CD8-positive, alpha-beta memory T cell (primary cell): ENCODE measurements around the gene MC2R. TPM values are rescaled to one million over a fixed set of nuclear protein-coding genes. Genes with fewer than 3 reads are reported as not detected.

ENCODE experiments used
- CTCF ChIA-PET: fragments of 350-600 bp; sonication (Branson Sonifier 250); formaldehyde crosslinking; loops from one replicate; lab custom pipeline; 2021; ENCODE audit warnings: antibody characterized with exemption; lab: Charles Lee
- POLR2A ChIA-PET: fragments of 350-600 bp; sonication (Branson Sonifier 250); formaldehyde crosslinking; loops from one replicate; lab custom pipeline; 2021; ENCODE audit warnings: antibody characterized with exemption; lab: Charles Lee
- DNase-seq, 5 donors: peaks; one replicate each; pipeline versions ENCODE4 v3.0.0 to v3.0.0-alpha.2; 2020 to 2022; ENCODE audit warnings: mixed read lengths in 1 of 5
- H3K27ac ChIP-seq: one replicate; pipeline ENCODE4 v1.7.0; 2013; ENCODE audit warnings: low read depth, mild to moderate bottlenecking, low read length, moderate library complexity
- H3K27me3 ChIP-seq: 2 replicates; pipeline ENCODE4 v1.7.0; 2013; ENCODE audit warnings: low read length, mild to moderate bottlenecking; ENCODE audit not compliant: insufficient read depth, poor library complexity, severe bottlenecking
- H3K36me3 ChIP-seq: 2 replicates; pipeline ENCODE4 v1.7.0; 2013; ENCODE audit warnings: mild to moderate bottlenecking, low read length, moderate library complexity; ENCODE audit not compliant: insufficient read depth
- H3K4me1 ChIP-seq: 2 replicates; pipeline ENCODE4 v1.7.0; 2013; ENCODE audit warnings: mild to moderate bottlenecking, low read length, moderate library complexity; ENCODE audit not compliant: insufficient read depth
- H3K4me3 ChIP-seq: 2 replicates; pipeline ENCODE4 v1.7.0; 2013; ENCODE audit warnings: mild to moderate bottlenecking, low read length
- H3K9me3 ChIP-seq: 2 replicates; pipeline ENCODE4 v1.7.0; 2013; ENCODE audit warnings: mild to moderate bottlenecking, low read length
- H3K27ac Mint-ChIP-seq, 8 donors: one replicate each; pipeline ENCODE4 v1.8.0; 2020 to 2021; ENCODE audit warnings: mixed read lengths in 8 of 8, mild to moderate bottlenecking in 6 of 8, inconsistent platforms in 3 of 8, moderate library complexity in 3 of 8
- H3K27me3 Mint-ChIP-seq, 2 donors: one replicate each; pipeline ENCODE4 v1.8.0; 2020 to 2021; ENCODE audit warnings: mixed read lengths in 2 of 2, mild to moderate bottlenecking in 1 of 2, moderate library complexity in 1 of 2
- H3K36me3 Mint-ChIP-seq, 3 donors: one replicate each; pipeline ENCODE4 v1.8.0; 2020 to 2021; ENCODE audit warnings: mixed read lengths in 3 of 3, inconsistent platforms in 1 of 3, mild to moderate bottlenecking in 1 of 3
- H3K4me1 Mint-ChIP-seq, 3 donors: one replicate each; pipeline ENCODE4 v1.8.0; 2020 to 2021; ENCODE audit warnings: mixed read lengths in 3 of 3, inconsistent platforms in 1 of 3, mild to moderate bottlenecking in 1 of 3
- H3K4me3 Mint-ChIP-seq, 7 donors: one replicate each; pipeline ENCODE4 v1.8.0; 2020 to 2021; ENCODE audit warnings: mixed read lengths in 7 of 7, mild to moderate bottlenecking in 6 of 7, moderate library complexity in 4 of 7, inconsistent platforms in 2 of 7
- H3K9me3 Mint-ChIP-seq, 5 donors: one replicate each; pipeline ENCODE4 v1.8.0; 2020 to 2022; ENCODE audit warnings: mixed read lengths in 5 of 5, mild to moderate bottlenecking in 3 of 5, moderate library complexity in 2 of 5, inconsistent platforms in 1 of 5
- polyA plus RNA-seq: library from polyadenylated mRNA; unstranded; fragments of 300-500 nt; fragmentation: Illumina TruSeq; gene quantifications from one replicate; pipeline ENCODE4 v1.2.3, GENCODE V29; 2021
- total RNA-seq, 2 experiments: library from RNA; stranded (reverse); gene quantifications; one replicate each; pipeline ENCODE4 v1.2.3, GENCODE V29; 2021

Gene MC2R
- total and polyA plus RNA-seq, 3 experiments from 2014 or later: not detected

DNA sequence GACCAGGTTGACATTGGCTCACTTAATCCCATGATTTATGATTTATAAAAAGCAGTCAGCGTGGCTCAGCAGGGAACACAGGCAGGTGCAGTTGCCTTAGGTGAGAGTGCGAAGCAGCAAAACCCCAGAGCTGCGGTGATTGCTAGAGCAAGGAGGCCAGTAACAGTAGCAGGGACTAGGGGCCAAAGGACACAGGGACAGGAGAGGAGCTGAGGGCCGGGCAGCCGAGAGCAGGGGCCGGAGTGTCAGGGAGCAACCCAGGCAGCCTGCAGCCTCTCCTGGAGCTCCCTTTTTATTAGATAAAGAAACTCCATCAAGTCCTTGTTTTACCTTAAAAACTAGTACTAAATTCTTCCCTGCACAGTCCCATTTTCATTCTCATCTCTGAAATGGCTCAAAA is 4.3 kb downstream of the MC2R start:
- Mint-ChIP-seq H3K4me1 (no peaks in the 10 kb centered on the region), H3K27ac (no peak overlapping the region), H3K9me3 (peaks cover 0 to 4% (median 0%) of the 10 kb centered on the region in 5 donors), H3K27me3 (no peaks in the 10 kb centered on the region), H3K36me3 (no peaks in the 10 kb centered on the region), H3K4me3 (no peak overlapping the region)
- no peaks in the 10 kb centered on the region for H3K27me3 ChIP-seq
- no peaks in the 10 kb centered on the region for H3K36me3 ChIP-seq
- H3K4me1 ChIP-seq: no peaks in the 10 kb centered on the region
- ChIA-PET POLR2A (no interaction called here), CTCF (no interaction called here)
- H3K4me3 ChIP-seq: no peak overlapping the region
- no peak for DNase-seq
- H3K9me3 ChIP-seq: no peaks in the 10 kb centered on the region
- no peak overlapping the region for H3K27ac ChIP-seq

- H3K36me3 ChIP-seq: no peaks in the 10 kb centered on the region
- Mint-ChIP-seq H3K9me3 (peaks cover 0 to 4% (median 0%) of the 10 kb centered on the region in 5 donors), H3K4me1 (no peaks in the 10 kb centered on the region), H3K27ac (no peak overlapping the region), H3K27me3 (no peaks in the 10 kb centered on the region), H3K36me3 (no peaks in the 10 kb centered on the region), H3K4me3 (no peak overlapping the region)
- H3K9me3 ChIP-seq: no peaks in the 10 kb centered on the region
- H3K4me1 ChIP-seq: no peaks in the 10 kb centered on the region
- ChIA-PET CTCF (no interaction called here), POLR2A (no interaction called here)
- no peak for DNase-seq
- no peak overlapping the region for H3K4me3 ChIP-seq
- H3K27ac ChIP-seq: no peak overlapping the region
- no peaks in the 10 kb centered on the region for H3K27me3 ChIP-seq
Measured at GRCh38 chr18:13910501-13910900, 4.8 kb downstream of the MC2R start.

DNA sequence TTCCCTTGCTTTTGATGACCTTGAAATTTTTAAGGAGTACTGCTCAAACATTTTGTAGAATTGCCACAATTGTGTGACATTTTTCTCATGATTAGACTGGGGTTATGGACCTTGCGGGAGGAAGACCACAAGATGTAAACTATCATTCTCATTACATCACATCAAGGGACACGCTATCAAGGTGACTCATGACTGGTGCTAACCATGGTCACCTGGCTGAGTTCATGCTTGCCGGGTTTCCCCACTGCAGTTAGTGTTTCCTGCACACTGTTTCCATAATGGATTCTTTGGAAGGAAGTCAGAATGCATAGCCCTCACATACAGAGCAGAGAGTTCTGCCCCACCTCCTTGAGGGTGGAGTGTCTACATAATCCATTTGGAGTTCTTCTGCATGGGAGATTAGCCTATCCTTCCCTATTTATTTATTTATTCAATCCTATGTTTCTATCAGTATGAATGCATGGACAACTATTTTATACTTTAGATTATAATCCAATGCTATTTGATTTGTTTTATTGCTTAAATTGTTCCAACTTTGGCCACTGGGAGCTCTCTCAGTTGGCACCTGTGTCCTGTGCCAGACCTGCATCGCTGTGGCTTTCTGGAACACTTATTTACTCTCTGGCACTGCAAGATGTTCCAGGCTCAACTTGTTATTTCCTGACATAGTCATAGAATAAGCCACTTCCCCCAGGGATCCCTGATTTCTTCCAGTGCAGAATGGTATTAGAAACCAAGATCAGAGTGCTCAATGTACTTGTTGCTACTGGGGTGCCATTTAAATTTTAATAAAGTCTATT is 6.0 kb downstream of the MC2R start:
- Mint-ChIP-seq H3K4me1 (no peaks in the 10 kb centered on the region), H3K4me3 (no peak overlapping the region), H3K36me3 (no peaks in the 10 kb centered on the region), H3K27ac (no peak overlapping the region), H3K9me3 (peaks cover 0 to 4% (median 0%) of the 10 kb centered on the region in 5 donors), H3K27me3 (no peaks in the 10 kb centered on the region)
- DNase-seq: no peak
- no peaks in the 10 kb centered on the region for H3K27me3 ChIP-seq
- no peaks in the 10 kb centered on the region for H3K4me1 ChIP-seq
- H3K4me3 ChIP-seq: no peak overlapping the region
- no peak overlapping the region for H3K27ac ChIP-seq
- POLR2A ChIA-PET: no interaction called here
- CTCF ChIA-PET: no interaction called here
- H3K9me3 ChIP-seq: no peaks in the 10 kb centered on the region
- no peaks in the 10 kb centered on the region for H3K36me3 ChIP-seq

- Mint-ChIP-seq H3K4me1 (no peaks in the 10 kb centered on the region), H3K27ac (no peak overlapping the region), H3K27me3 (peaks cover 2 to 20% of the 10 kb centered on the region in 2 donors), H3K9me3 (peaks cover 6 to 18% (median 9%) of the 10 kb centered on the region in 5 donors), H3K4me3 (no peak overlapping the region), H3K36me3 (no peaks in the 10 kb centered on the region)
- no peaks in the 10 kb centered on the region for H3K4me1 ChIP-seq
- no peaks in the 10 kb centered on the region for H3K27me3 ChIP-seq
- ChIA-PET POLR2A (no interaction called here), CTCF (no interaction called here)
- no peaks in the 10 kb centered on the region for H3K36me3 ChIP-seq
- H3K4me3 ChIP-seq: no peak overlapping the region
- H3K9me3 ChIP-seq: no peaks in the 10 kb centered on the region
- no peak overlapping the region for H3K27ac ChIP-seq
- DNase-seq: no peak
Measured at GRCh38 chr18:13900633-13901032, 14.7 kb downstream of the MC2R start.

DNA sequence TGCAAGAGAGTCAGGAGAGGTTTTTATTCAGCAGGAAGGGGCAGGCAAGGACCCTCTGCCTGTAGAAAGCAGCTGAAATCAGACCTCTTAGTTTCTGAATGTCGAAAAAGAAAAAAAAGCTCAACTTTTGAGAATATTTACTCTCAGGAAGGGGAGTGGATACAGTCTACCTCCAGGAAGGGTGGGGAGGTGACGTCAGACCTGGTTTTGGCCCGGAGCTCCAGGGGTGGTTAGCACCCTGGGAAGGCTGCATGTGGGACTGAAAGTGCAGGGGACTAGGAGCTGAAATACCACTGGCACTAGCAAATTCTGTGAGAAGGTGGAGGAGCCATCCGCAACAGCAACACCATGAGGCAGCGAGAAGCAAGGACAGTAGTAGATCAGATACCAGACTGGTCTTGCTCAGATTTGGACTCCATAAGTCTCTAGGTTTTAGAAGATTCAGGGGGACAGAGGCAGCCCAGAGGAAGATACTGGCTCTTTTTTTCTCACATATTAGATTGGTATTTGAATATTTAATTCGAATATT is 19.8 kb downstream of the MC2R start:
- Histone ChIP-seq H3K27ac (no peak overlapping the region), H3K9me3 (no peaks in the 10 kb centered on the region), H3K36me3 (no peaks in the 10 kb centered on the region), H3K4me1 (no peaks in the 10 kb centered on the region), H3K4me3 (no peak overlapping the region), H3K27me3 (no peaks in the 10 kb centered on the region)
- no peak overlapping the region for H3K4me3 Mint-ChIP-seq
- H3K4me1 Mint-ChIP-seq: no peaks in the 10 kb centered on the region
- no peak for DNase-seq
- H3K27me3 Mint-ChIP-seq: peaks cover 4 to 62% of the 10 kb centered on the region in 2 donors
- peaks cover 6 to 17% (median 9%) of the 10 kb centered on the region in 5 donors for H3K9me3 Mint-ChIP-seq
- no peak overlapping the region for H3K27ac Mint-ChIP-seq
- no peaks in the 10 kb centered on the region for H3K36me3 Mint-ChIP-seq
- ChIA-PET POLR2A (no interaction called here), CTCF (no interaction called here)

DNA sequence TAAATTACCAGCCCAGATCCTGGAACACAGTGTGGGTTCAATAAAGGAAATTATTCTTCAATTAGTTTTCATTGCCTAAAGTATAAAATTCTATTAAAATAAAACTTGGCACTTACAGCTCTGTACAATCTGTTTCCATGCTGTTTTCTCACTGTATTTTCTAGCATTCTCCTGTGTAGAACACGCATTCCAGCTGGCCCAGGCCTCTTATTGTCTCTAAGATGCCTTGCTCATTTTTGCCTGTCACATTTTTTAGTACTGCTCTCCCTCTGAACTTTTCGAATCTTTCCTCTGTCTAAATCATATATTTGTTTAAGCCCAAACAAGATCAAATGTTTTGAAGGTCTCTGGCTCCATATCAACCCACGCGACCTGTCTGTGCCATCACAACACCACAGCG is 20.8 kb downstream of the MC2R start:
- Histone ChIP-seq H3K4me3 (no peak overlapping the region), H3K4me1 (no peaks in the 10 kb centered on the region), H3K27ac (no peak overlapping the region), H3K27me3 (no peaks in the 10 kb centered on the region), H3K36me3 (no peaks in the 10 kb centered on the region), H3K9me3 (no peaks in the 10 kb centered on the region)
- CTCF ChIA-PET: no interaction called here
- no peaks in the 10 kb centered on the region for H3K4me1 Mint-ChIP-seq
- H3K9me3 Mint-ChIP-seq: peaks cover 0 to 7% (median 2%) of the 10 kb centered on the region in 5 donors
- H3K27ac Mint-ChIP-seq: no peak overlapping the region
- H3K4me3 Mint-ChIP-seq: no peak overlapping the region
- no peak for DNase-seq
- H3K36me3 Mint-ChIP-seq: no peaks in the 10 kb centered on the region
- POLR2A ChIA-PET: no interaction called here
- H3K27me3 Mint-ChIP-seq: peaks cover 5 to 63% of the 10 kb centered on the region in 2 donors

- no peaks in the 10 kb centered on the region for H3K36me3 ChIP-seq
- Mint-ChIP-seq H3K27me3 (peaks cover 5 to 68% of the 10 kb centered on the region in 2 donors), H3K27ac (no peak overlapping the region), H3K36me3 (no peaks in the 10 kb centered on the region), H3K9me3 (peaks cover 0 to 2% (median 0%) of the 10 kb centered on the region in 5 donors), H3K4me1 (no peaks in the 10 kb centered on the region), H3K4me3 (no peak overlapping the region)
- ChIA-PET POLR2A (no interaction called here), CTCF (interaction anchor here (0.9 kb wide), 1 partner anchor 71 kb away, joined by 3 read pairs; no protein-coding TSS in a partner anchor)
- H3K9me3 ChIP-seq: no peaks in the 10 kb centered on the region
- no peak for DNase-seq
- H3K4me1 ChIP-seq: no peaks in the 10 kb centered on the region
- H3K27ac ChIP-seq: no peak overlapping the region
- no peaks in the 10 kb centered on the region for H3K27me3 ChIP-seq
- H3K4me3 ChIP-seq: no peak overlapping the region
Measured at GRCh38 chr18:13893418-13893760, 21.9 kb downstream of the MC2R start.

DNA sequence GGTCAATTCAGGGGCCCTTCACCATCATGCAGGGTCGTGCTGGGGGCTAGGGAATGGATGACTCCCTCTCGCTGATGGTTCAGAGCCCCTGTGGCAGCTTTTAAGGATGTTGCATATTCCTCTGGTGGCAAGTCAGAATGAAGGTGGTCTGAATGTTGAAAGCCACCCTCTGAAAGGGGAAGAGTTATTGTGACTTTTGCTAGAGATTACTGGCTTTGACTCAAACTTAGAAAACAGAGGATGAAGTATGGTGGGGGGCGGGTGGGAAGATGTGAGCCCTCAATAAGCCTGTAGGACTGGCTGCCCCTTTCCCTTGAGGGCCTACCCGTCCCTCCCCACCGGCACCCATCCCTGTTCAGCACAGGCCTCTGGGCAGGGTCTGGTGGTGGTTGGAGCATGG is 23.2 kb downstream of the MC2R start:
- ChIA-PET CTCF (no interaction called here), POLR2A (no interaction called here)
- Mint-ChIP-seq H3K36me3 (no peaks in the 10 kb centered on the region), H3K9me3 (no peaks in the 10 kb centered on the region), H3K4me1 (no peaks in the 10 kb centered on the region), H3K4me3 (no peak overlapping the region), H3K27ac (no peak overlapping the region), H3K27me3 (peaks cover 4 to 75% of the 10 kb centered on the region in 2 donors)
- H3K36me3 ChIP-seq: no peaks in the 10 kb centered on the region
- no peaks in the 10 kb centered on the region for H3K9me3 ChIP-seq
- no peaks in the 10 kb centered on the region for H3K4me1 ChIP-seq
- DNase-seq: no peak
- H3K27me3 ChIP-seq: no peaks in the 10 kb centered on the region
- H3K27ac ChIP-seq: no peak overlapping the region
- H3K4me3 ChIP-seq: no peak overlapping the region
